Gastrocnemius medialis (tissue), 4 donors: Measurements from ENCODE around the gene SNX18. TPM values are rescaled to one million over a fixed set of nuclear protein-coding genes. Genes with fewer than 3 reads are reported as not detected.

Experiments used
- ATAC-seq, 2 donors: fragments of 150-250 bp; one replicate each; pipeline ENCODE4 v1.9.1; 2016
- DNase-seq, 2 donors: peaks; one replicate each; pipeline ENCODE4 v3.0.0-alpha.2; 2019
- H3K27ac ChIP-seq, 4 donors: fragments of 200-600 bp; sonication (generic); 1 replicate in 1 of 4; 2 replicates in 3 of 4; pipeline ENCODE4 v1.5.1; 2016 to 2018; ENCODE audit warnings: mild to moderate bottlenecking in 2 of 4, moderate library complexity in 1 of 4
- H3K27me3 ChIP-seq, 3 donors: fragments of 200-600 bp; sonication (generic) in 2 of 3; 1 replicate in 1 of 3; 2 replicates in 2 of 3; pipeline versions ENCODE4 v1.5.1 to v1.6.0; 2016 to 2019; ENCODE audit warnings: mild to moderate bottlenecking in 1 of 3, moderate library complexity in 1 of 3
- H3K36me3 ChIP-seq, 2 donors: fragments of 200-600 bp; sonication (generic) in 1 of 2; one replicate each; pipeline ENCODE4 v1.5.1; 2017 to 2018
- H3K4me1 ChIP-seq, 2 donors: fragments of 200-600 bp; sonication (generic) in 1 of 2; one replicate each; pipeline ENCODE4 v1.5.1; 2016 to 2017; ENCODE audit warnings: mild to moderate bottlenecking in 2 of 2
- H3K4me3 ChIP-seq, 4 donors: fragments of 200-600 bp; sonication (generic) in 3 of 4; 1 replicate in 1 of 4; 2 replicates in 3 of 4; pipeline ENCODE4 v1.5.1; 2016 to 2019; ENCODE audit warnings: mild to moderate bottlenecking in 2 of 4
- H3K9me3 ChIP-seq, 3 donors: fragments of 200-600 bp; sonication (generic) in 2 of 3; 1 replicate in 1 of 3; 2 replicates in 2 of 3; pipeline ENCODE4 v1.5.1; 2016 to 2019
- POLR2A ChIP-seq, 2 donors: fragments of 450-650 bp; IDR thresholded peaks; one replicate each; pipeline ENCODE4 v1.6.1; 2017; ENCODE audit warnings: antibody characterized with exemption in 2 of 2, mild to moderate bottlenecking in 2 of 2, moderate library complexity in 2 of 2
- in situ Hi-C, 4 donors: fragments of 200-750 bp; cut with MboI; loops; one replicate each; pipeline versions ENCODE4 v1.15.0 to v1.8.0; 2017; ENCODE audit warnings: low sequenced_read_pairs in 4 of 4
- intact Hi-C: fragments of 100-400 bp; cut with DNase I; formaldehyde crosslinking; loops from one replicate; pipeline ENCODE4 v1.15.1; 2023; ENCODE audit warnings: low total_unique reads
- total RNA-seq, 4 donors: library from RNA; depleted of rRNA; stranded (reverse); fragments of >200 nt; gene quantifications; one replicate each; pipeline versions ENCODE4 v1.1.0 to v1.2.3, GENCODE V29; 2016
- TF ChIP-seq, protein P1 (sequence below), 5 experiments: fragments of 450-650 bp in 3 of 5; fragments of 200-600 bp in 2 of 5; sonication (generic) in 2 of 5; IDR thresholded peaks in 4 of 5; conservative IDR thresholded peaks in 1 of 5; 1 replicate in 4 of 5; 2 replicates in 1 of 5; pipeline ENCODE4 v1.5.1; 2016 to 2019; ENCODE audit warnings: antibody characterized with exemption in 5 of 5, mild to moderate bottlenecking in 3 of 5, moderate library complexity in 3 of 5

The SNX18 gene, protein sequence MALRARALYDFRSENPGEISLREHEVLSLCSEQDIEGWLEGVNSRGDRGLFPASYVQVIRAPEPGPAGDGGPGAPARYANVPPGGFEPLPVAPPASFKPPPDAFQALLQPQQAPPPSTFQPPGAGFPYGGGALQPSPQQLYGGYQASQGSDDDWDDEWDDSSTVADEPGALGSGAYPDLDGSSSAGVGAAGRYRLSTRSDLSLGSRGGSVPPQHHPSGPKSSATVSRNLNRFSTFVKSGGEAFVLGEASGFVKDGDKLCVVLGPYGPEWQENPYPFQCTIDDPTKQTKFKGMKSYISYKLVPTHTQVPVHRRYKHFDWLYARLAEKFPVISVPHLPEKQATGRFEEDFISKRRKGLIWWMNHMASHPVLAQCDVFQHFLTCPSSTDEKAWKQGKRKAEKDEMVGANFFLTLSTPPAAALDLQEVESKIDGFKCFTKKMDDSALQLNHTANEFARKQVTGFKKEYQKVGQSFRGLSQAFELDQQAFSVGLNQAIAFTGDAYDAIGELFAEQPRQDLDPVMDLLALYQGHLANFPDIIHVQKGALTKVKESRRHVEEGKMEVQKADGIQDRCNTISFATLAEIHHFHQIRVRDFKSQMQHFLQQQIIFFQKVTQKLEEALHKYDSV
- 10 to 100 TPM; 16.3 to 18.5 (median 18.0) TPM for total RNA-seq

- peak; percentile 88 for DNase-seq
- no peaks in the 10 kb centered on the region for H3K9me3 ChIP-seq
- no peaks in the 10 kb centered on the region for H3K27me3 ChIP-seq
- no peaks in the 10 kb centered on the region for H3K36me3 ChIP-seq
- H3K27ac ChIP-seq, result peak within 1 kb of the TSS; percentile 79 to 94 (median 92)
- peak; percentile 78 to 83 for TF ChIP-seq POLR2A (IDR thresholded peaks at IDR 0.05)
- TF ChIP-seq, protein P1, sequence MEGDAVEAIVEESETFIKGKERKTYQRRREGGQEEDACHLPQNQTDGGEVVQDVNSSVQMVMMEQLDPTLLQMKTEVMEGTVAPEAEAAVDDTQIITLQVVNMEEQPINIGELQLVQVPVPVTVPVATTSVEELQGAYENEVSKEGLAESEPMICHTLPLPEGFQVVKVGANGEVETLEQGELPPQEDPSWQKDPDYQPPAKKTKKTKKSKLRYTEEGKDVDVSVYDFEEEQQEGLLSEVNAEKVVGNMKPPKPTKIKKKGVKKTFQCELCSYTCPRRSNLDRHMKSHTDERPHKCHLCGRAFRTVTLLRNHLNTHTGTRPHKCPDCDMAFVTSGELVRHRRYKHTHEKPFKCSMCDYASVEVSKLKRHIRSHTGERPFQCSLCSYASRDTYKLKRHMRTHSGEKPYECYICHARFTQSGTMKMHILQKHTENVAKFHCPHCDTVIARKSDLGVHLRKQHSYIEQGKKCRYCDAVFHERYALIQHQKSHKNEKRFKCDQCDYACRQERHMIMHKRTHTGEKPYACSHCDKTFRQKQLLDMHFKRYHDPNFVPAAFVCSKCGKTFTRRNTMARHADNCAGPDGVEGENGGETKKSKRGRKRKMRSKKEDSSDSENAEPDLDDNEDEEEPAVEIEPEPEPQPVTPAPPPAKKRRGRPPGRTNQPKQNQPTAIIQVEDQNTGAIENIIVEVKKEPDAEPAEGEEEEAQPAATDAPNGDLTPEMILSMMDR (IDR thresholded peaks at IDR 0.05 in 4 of 5, conservative IDR thresholded peaks at IDR 0.05 in 1 of 5), result peak; percentile 96 to 99 (median 98)
- peaks cover 36 to 38% of the 10 kb centered on the region in 2 donors for H3K4me1 ChIP-seq
- in situ Hi-C loops (loop anchor here in 3 of 4 donors (5.0 to 25.0 kb wide), 3 partner anchors 327 to 645 kb away; partner anchors contain the start of genes CDC20B (in 3 of the 3) and GPX8 (in 3 of the 3)), intact Hi-C loops (loop anchor here (1.0 to 5.0 kb wide), 5 partner anchors 31 to 629 kb away; no protein-coding TSS in a partner anchor)
- peak; percentile 91 to 93 for ATAC-seq
- peak within 1 kb of the TSS; percentile 76 to 93 (median 86) for H3K4me3 ChIP-seq
Observed at GRCh38 chr5:54517512-54518145, at the start of gene SNX18. Gene SNX18 (plus strand): TSS chr5:54517759. CDS start chr5:54517953, 194 bp downstream.

DNA sequence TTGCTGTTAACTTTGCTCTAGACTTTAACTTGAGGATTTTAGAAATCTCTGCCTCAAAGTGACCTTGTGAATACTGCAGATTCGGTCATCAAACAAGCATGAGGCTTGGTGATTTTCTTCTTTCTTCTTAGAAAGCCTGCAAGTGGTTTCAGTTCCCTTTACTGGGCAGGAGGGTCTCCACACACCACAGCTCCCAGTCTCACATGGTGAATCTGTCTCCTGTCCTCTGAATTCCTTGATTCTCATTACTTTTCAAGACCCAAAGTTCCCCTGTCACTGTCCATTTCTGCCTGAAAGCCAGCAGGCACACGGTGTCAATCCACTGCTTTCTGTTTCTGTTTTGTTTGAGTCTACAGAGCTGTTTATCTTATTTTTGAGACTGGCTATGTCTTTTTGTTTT is 47.9 kb upstream of the SNX18 start:
- intact Hi-C loops, result no loop called here
- in situ Hi-C loops, result no loop called here
- no peaks in the 10 kb centered on the region for H3K9me3 ChIP-seq
- H3K36me3 ChIP-seq, result no peaks in the 10 kb centered on the region
- ATAC-seq (peak; percentile 18 to 23), DNase-seq (no peak)
- H3K4me1 ChIP-seq, result peaks cover 14 to 15% of the 10 kb centered on the region in 2 donors
- H3K27me3 ChIP-seq, result no peaks in the 10 kb centered on the region
- peak overlapping the region; percentile 12 to 49 (median 24) for H3K27ac ChIP-seq
- TF ChIP-seq POLR2A (IDR thresholded peaks at IDR 0.05), result no peak
- TF ChIP-seq, protein P1 (IDR thresholded peaks at IDR 0.05 in 4 of 5, conservative IDR thresholded peaks at IDR 0.05 in 1 of 5), result no peak
- H3K4me3 ChIP-seq, result peak overlapping the region; percentile 23 to 47 (median 23)

- no peak for TF ChIP-seq POLR2A (IDR thresholded peaks at IDR 0.05)
- intact Hi-C loops (no loop called here), in situ Hi-C loops (no loop called here)
- H3K9me3 ChIP-seq, result no peaks in the 10 kb centered on the region
- no peaks in the 10 kb centered on the region for H3K36me3 ChIP-seq
- DNase-seq (no peak), ATAC-seq (no peak)
- peak overlapping the region; percentile 23 to 47 (median 23) for H3K4me3 ChIP-seq
- H3K4me1 ChIP-seq, result peaks cover 14 to 15% of the 10 kb centered on the region in 2 donors
- no peaks in the 10 kb centered on the region for H3K27me3 ChIP-seq
- H3K27ac ChIP-seq, result peak overlapping the region in 3 of 4 donors; percentile 12 to 49 (median 20)
Observed at GRCh38 chr5:54470128-54470527, 47.4 kb upstream of the SNX18 start.

GRCh38 chr5:54470677-54471076 is 46.9 kb upstream of the SNX18 start:
- DNase-seq (no peak), ATAC-seq (no peak)
- Histone ChIP-seq H3K9me3 (no peaks in the 10 kb centered on the region), H3K4me3 (no peak overlapping the region), H3K27me3 (no peaks in the 10 kb centered on the region), H3K27ac (no peak overlapping the region), H3K36me3 (no peaks in the 10 kb centered on the region), H3K4me1 (peaks cover 14 to 15% of the 10 kb centered on the region in 2 donors)
- in situ Hi-C loops (no loop called here), intact Hi-C loops (no loop called here)
- TF ChIP-seq, protein P1 (IDR thresholded peaks at IDR 0.05 in 4 of 5, conservative IDR thresholded peaks at IDR 0.05 in 1 of 5), result no peak
- no peak for TF ChIP-seq POLR2A (IDR thresholded peaks at IDR 0.05)
